Activated T-cell treated with anti-CD3 and anti-CD28 coated beads for 1 hour (primary cell): ENCODE data around the gene KLC3.
"Not testable (repeated sequence)": the region's sequence is repeated elsewhere in the genome, so short reads cannot be mapped to it uniquely, and the experiment has no call there.

Experiments
- DNase-seq: peaks from one replicate; pipeline ENCODE4 v3.0.0-alpha.2; 2020; ENCODE audit warnings: low read depth

The KLC3 gene

DNA sequence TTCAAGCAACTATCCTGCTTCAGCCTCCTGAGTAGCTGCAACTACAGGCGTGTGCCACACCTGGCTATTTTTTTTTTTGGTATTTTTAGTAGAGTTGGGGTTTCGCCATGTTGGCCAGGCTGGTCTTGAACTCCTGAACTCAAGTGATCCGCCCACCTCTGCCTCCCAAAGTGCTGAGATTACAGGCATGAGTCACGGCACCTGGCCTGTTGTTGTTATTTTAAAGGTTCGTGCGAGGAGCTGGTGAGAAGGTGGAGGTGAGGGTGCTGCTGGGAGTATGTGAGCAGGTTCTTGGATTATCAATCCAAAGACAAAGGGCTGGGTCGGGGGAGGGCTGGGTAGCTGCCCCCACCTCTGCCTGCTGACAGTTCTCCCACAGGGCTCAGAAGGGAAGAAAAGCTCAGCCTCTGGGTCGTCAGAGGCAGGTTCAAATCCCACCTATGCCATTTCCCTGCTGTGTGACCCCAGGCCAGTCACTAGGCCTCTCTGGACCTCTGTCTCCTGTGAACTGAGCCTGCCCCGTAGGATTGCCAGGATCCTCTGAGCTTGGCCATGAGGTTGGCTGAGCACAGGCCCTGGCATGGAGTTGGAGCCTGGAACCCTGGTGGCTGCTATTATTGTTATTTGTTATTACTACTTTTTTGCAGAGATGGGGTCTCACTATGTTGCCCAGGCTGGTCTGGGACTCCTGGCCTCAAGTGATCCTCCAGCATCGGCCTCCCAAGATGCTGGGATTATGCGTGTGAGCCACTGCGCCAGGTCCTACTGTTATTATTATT lies 19.4 kb upstream of the KLC3 start:
- no peak for DNase-seq

DNA sequence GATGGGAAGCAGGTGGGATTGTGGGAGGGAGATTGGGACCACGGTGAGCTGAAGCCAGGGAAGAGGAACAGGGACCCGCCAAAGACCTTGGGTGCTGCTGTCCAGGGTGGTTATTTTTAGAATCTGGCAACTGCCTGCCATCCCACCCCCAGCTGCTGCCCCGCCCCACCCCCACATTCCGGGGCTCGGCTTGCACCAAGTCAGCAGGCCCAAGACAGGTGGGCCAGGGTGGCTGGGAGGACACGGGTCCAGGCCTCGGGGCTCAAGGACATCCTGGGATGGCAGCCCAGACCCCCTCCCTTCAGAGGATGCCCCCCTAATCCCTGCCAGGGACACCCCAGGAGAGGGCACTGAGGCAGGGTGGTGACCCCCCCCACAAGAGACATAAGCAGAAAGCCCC lies 18.7 kb upstream of the KLC3 start:
- no peak for DNase-seq

DNA sequence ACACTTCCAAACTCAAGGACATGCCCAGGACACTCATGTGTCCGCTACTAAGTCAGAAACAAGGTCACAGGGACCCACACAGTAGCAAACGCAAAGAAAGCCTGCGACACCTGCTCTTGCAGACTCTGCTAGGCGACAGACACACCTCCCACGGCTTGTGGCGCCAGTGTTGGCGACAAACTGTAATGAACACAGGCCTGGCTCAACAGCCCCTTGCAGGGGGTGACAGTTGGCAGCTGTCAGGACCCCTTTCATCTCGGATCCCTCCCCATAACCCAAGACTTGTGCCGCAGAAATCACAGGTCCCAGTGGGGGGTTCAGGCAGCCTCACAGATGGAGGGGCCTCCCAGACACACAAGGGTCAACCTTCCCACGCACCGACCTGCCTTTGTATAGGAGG lies 18.2 kb upstream of the KLC3 start:
- no peak for DNase-seq

DNA sequence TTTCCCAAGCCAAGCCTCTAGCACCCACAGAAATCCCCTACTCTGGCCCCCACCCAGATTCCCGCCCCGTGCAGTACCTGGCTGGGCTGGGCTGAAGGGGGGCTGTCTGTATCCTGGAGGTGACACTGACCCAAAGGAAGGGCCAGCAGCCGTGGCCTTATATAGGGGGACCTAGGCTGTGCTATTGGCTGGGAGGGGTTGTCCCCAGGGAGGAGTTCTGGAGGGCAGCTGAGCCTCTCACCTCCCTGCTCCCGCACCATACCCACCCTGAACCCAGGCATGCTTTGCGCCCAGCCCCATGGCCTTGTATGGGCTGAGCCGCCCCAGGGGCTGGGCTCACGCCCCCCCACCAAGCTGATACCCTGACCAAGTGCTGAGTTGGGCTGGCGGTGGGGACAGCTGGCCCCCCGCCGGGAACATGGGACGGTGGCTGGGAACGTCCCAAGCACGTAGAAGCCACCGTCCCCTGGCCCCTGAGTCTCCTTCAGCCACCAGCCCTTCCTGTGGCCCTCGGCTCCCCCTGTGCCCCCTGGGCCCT lies 17.7 kb upstream of the KLC3 start, which contains the start of gene CKM:
CKM (minus strand) TSS at position 132 of the 538 bp plus-strand sequence. CDS start 3,162 bp downstream, outside the sequence.
- DNase-seq = no peak

DNA sequence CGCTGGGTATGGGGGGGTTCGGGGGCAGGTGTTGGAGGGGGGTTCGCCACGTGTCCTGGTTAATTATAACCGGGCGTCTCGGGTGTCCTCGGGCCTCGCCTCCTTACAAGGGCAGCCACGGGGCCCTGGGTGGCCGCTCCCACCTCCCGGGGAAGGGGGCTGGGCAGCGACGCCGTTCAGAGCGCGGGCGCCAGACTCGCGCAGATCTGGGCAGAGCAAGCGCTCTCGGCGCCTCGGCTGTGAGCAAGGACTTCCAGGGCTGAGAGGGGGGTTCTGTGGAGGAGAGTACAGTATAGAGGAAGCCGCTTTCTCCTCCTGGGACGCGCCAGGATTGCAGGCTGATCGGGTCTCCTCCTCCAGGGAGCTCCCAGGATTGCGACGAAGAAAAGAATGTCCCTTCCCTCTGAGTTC lies 16.9 kb upstream of the KLC3 start:
- no peak for DNase-seq

DNA sequence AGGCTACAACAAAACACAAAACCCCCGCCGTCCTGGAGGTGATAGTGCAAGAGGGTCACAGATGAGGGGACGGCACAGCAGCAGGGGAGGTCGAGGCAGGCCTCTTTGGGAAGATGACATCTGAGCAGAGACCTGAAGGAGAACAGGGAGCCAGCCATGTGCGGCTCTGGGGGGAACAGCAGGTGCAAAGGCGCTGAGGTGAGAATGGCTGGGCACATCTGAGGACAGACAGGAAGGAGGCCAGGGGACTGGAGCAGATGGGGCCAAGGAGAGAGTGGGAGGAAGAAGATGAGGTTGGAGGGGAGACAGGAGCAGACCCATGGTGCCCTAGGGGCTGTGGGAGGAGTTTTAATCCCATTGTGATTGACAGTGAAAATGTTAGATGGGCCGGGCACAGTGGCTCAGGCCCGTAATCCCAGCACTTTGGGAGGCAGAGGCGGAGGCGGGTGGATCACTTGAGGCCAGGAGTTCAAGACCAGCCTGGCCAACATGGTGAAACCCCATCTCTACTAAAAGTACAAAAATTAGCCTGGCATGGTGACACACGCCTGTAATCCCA lies 16.1 kb upstream of the KLC3 start:
- no peak for DNase-seq

DNA sequence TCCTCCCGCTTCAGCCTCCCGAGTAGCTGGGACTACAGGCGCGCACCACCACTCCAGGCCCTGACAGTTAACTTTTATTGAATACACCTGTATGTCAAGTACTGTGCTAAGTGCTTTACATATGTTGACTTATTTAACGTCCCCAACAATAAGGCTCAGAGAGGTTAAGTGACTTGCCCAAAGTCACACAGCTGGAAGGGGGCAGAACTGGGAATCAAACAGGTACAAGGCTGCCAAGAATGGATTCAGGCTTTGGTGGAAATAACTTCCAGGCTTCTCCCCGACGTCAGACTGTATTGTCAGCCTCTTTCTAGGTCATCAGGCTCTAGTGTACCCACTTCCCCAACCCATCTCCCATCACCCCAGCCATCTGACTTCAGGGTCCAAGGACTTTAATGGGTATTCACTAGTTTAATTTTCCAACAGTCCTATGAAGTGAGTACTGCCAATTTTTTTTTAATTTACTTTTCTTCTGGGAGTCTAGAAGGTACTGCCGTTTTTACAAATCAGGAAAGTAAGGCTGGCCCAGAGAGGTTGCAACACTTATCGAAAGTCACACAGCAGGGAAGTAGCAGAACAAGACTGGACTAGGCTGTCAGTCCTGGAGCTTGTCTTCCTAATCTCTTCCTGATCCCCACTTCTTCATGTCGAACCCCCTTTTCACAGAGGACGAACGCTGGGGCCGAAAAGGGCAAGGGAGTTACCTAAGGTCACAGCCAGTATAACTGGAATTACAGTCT lies 13.0 kb upstream of the KLC3 start:
- no peak for DNase-seq

DNA sequence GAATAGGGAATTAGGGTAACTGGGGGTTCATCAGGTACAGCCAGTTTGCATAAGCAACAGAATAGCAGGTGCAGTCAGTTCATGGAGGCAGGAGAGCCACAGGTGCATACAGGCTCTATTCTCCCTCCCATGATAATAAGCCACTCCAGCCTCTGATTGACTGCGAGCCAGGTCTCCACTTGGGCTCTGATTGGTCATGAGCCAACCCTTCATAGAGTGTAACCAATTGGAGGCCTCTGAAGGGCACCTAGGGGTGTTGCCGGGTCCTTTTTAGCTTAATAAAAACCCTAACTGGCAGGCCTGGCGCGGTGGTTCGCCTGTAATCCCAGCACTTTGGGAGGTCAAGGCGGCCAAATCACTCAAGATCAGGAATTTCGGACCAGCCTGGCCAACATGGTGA lies 9.1 kb upstream of the KLC3 start:
- no peak for DNase-seq

DNA sequence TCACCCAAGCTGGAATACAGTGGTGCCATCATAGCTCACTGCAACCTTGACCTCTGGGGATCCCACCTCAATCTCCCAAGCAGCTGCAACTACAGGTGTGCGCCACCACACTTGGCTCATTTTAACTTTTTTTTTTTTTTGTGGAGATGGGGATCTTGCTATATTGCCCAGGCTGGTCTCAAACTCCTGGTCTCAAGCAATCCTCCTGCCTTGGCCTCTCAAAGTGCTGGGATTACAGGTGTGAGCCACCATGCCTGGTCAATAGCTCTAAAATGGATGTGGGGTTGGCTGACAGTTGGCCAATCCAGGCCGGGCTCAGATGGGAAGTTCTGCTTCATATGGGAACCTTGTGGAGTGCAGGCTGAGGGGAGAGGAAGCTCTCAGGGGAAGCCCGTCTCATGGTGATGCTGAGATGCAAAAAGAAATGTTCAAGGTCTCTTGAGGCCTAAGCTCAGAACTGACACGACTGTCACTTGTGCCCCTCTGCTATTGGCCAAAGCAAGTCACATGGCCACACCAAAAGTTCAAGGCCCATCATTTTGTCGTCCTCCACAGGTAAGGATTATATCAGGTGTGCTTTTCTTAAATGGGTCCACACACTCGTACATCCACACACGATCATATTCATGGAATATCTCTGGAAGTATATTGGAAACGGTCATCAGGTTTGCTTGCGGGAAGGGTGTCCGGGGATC lies 6.8 kb upstream of the KLC3 start:
- no peak for DNase-seq

DNA sequence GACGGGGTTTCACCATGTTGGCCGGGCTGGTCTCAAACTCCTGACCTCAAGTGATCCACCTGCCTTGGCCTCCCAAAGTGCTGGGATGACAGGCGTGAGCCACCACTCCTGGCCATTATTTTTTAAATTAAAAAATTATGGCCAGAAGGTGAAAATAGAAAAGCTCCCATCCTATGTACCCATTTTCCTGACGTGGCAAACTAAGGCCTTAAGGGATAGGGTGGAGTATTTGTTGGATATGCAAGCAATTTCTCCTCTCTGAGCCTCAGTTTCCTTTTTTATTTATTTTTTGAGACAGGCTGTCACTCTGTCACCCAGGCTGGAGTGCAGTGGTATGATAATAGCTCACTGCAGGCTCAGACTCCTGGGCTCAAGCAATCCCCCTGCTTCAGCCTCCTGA lies 5.7 kb upstream of the KLC3 start:
- DNase-seq = not testable (repeated sequence)

DNA sequence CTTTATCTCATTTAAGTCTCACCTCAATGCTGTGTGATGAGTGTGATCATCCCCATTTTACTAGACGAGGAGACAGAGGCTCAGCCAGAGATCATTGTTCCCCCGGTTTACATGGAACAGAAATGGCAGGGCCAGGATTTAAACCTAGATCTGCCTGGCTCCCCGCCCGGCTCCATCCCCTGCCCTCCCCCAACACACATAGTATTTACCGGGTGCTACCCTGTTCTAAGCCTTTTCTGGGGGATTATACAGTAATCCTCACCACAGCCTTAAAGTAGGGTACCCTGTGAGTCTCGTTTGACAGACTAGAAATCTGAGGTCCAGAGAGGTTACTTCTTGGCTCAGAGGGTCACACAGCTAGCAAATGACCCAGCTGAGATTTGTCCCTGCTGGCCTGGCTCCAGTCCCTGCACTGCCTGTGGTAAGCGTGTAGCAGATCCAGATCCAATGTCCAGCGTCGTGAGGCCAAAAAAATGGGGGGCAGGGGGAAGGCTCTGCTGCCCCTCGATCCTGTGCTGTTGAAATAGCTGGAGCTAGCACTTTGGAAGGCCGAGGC lies 3.8 kb upstream of the KLC3 start:
- no peak for DNase-seq

DNA sequence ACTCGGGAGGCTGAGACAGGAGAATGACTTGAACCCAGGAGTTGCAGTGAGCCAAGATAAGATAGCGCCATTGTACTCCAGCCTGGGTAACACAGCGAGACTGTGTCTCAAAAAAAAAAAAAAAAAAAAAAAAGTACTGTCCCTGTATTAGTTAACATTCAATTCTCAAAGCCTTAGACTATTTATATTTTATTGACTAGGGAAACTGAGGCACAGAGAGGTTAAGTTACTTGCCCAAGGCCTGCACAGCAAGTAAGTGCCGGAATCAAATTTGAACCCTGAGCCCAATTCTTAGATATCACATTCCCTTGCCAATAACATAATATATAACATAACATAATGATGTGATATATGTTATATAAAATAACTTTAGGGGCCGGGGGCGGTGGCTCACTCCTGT lies 921 bp upstream of the KLC3 start:
- DNase-seq = no peak

DNA sequence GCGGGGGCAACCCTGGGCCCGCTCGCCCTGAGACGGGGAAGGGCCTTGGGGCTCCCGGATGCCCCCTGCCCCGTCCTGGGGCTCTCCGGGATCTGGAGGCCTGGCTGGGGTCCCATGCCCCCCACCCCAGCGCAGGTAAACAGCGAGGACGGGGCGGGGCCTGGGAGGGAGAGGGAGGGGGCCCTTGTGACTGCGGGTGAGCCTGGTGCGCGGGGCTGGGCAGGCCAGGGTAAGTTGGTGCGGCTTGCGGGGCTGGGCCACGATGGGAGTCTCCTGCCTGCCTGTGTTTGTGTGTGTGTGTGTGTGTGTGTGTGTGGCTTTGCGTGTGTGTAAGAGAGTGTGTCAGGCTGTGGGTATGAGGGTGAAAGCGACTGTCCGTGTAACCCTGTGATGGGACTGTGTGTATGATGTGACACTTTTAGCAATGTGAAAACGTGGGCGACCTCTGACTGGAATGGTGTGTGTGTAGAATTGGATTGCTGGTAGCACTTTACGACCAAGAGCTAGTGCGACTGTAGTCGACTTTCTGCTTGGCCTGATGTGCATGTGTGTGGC lies 426 bp downstream of the KLC3 start:
- no peak for DNase-seq

DNA sequence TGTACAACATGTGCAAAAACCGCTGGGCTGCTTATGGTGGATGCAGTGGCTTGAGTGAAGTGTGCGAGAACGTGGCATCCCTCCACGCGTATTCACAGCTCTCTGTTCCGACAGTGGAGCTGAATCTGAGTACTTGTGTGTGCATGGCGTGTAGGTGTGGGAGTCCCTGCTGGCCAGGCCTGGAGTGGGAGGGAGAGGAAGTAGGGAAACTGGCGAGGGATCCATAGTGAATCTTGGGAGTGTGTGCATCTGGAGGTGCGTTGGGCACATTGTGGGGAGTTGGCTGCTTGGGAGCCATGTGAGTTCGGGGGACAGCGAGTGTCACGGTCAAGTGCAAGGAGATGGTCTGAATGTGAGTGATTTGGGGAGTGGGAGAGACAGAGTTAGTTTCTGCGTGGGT lies 2.4 kb downstream of the KLC3 start:
- DNase-seq = no peak

DNA sequence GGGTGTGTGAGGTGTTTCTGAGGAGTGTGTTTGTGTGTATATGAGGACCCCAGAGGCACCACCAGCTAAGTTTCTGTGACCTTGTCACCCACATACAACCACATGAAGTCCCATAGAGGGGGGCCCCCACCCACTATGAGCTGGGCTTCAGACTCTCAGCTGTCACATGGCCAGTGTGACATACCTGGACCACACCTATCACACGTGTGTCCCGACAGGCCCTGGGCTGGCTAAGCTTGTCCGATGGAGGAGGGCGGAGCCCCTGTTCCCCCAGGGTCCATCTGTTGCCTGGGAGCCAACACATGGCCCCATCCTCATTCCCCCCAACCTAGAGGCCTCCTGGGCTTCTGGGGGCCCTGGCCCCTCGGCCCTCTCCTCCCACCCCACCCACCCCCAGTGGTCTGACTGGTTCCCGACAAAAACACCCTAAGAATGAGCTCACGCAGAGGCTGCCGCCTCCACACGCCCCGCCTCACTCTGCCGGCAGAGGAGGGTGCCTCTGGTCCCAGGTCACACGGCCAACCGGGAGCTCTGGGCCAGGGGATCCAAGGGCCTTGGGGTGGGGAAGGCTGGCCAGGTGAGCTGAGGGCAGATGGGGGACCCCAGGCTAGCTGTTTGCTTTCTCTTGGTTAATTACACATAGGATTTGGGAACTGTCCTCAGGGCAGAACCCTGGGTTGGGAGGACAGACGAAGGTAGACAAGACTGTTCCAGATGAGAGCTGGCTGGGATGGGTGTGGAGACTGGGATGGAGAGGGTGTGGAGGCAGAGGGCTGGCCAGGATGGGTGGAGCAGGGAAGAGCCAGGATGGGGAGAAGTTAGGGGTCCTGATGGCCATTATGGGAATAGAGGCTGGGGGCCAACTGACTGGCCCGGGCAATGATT lies 4.3 kb downstream of the KLC3 start:
- no peak for DNase-seq

DNA sequence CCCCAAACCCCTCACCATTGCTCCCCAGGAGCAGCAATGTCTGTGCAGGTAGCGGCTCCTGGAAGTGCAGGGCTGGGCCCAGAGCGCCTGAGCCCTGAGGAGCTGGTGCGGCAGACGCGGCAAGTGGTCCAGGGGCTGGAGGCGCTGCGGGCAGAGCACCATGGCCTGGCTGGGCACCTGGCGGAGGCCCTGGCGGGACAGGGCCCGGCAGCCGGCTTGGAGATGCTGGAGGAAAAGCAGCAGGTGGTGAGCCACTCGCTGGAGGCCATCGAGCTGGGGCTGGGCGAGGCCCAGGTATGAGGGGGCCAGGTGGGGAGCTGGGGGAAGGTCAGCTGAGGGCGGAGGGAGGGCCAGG lies 4.9 kb downstream of the KLC3 start:
- no peak for DNase-seq

DNA sequence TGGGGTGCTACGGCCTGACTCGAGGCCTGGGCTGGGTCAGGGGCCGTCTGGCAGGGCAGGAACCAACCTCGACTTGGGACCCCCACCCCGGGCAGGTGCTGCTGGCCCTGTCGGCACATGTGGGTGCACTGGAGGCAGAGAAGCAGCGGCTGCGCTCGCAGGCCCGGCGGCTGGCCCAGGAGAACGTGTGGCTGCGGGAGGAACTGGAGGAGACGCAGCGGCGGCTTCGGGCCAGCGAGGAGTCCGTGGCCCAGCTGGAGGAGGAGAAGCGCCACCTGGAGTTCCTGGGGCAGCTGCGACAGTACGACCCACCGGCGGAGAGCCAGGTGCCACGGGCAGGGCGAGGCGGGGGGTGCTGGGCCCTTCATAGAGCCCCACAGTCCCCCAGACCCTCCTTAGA lies 5.9 kb downstream of the KLC3 start:
- no peak for DNase-seq

DNA sequence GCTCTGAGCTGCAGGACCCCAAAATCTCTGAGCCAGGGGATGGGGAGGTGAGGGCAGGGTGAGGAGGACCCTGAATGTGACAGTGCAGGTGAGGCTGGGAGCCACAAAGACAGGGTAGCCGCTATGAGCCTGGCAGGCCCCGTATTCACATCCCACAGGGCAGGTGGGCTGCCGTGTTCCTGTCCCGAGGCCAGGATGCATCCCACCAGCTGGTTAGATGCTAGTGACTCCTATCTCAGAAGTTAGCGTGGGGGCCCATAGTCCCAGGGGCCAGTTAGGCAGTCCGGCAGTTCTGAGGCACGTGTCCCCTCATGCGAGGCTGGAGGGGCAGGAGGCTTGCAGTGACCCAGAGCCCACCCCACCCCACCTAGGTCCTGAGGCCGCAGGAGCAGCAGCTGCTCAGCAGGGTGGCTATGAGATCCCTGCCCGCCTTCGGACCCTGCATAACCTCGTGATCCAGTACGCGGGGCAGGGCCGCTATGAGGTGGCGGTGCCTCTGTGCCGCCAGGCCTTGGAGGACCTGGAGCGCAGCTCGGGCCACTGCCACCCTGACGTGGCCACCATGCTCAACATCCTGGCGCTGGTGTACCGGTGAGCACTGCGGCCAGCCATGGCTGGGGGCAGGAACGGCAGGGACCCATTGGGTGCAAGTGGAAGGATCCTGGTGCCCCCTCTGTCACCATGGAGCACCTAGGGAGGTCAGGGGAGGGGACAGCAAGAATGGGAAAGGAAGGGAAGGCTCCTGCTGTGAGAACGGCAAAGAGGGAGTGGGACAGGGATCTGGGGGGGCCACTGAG lies 7.2 kb downstream of the KLC3 start:
- no peak for DNase-seq

DNA sequence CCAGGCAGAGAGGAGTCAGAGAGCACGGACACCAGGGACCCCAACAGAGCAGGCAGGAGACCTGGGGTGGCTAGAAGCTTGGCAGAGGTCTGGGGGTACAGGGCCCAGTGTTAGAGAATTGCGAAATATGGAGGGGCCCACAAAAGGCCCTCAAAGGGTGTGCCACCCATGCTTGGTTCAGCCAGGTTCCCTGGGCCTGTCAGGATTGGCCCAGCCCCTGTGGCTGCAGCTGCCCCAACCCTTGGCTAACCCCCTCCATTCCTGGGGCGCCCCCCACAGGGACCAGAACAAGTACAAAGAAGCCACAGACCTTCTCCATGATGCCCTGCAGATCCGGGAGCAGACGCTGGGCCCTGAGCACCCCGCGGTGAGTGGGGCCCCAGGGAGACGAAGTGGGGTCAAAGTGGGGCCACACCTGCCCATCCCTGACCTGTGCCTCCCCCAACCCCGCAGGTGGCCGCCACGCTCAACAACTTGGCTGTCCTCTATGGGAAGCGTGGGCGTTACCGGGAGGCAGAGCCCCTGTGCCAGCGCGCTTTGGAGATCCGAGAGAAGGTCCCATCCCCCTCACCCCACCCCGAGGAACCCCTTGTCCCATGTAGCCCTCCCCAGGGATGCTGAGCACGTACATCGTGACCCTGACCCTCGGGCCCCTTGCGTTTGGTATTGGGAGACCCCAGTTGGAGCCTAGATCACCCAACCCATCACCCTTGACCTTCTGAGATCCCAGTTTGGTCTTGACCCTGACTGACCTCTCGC lies 8.0 kb downstream of the KLC3 start:
- DNase-seq = no peak

DNA sequence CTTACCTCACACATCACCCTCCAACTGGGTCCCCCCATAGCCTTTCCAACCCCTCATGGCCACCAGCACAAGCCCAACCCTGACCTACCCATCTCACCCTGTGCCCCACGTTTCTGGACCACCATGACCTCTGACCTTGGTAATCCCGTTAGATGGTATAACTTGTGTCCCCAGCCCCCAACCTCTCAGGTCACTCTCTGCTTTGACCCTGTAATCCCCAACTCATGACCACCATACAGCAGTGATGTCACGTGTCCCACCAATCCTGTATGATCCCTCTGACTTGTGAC lies 8.5 kb downstream of the KLC3 start:
- no peak for DNase-seq
